Small intestine (tissue), 7 donors: Measurements from ENCODE around the gene PYY. TPM values are rescaled to one million over a fixed set of nuclear protein-coding genes. Genes with fewer than 3 reads are reported as not detected.
"Not testable (repeated sequence)": the region's sequence is repeated elsewhere in the genome, so short reads cannot be mapped to it uniquely, and the experiment has no call there.

Experiments used
- DNase-seq, 2 donors: peaks; one replicate each; pipeline versions ENCODE4 v3.0.0 to v3.0.0-alpha.2; 2013
- FAIRE-seq: peaks from 2 replicates; lab custom pipeline; 2012; peaks lifted over from hg19 to GRCh38; lab: Jason Lieb, UNC
- H3K27ac ChIP-seq, 3 donors: one replicate each; pipeline ENCODE4 v1.5.1; 2013; ENCODE audit warnings: low read length in 2 of 3, mild to moderate bottlenecking in 2 of 3, control low read depth in 1 of 3, inconsistent platforms in 1 of 3, low read depth in 1 of 3, moderate library complexity in 1 of 3
- H3K27me3 ChIP-seq, 3 donors: one replicate each; pipeline ENCODE4 v1.6.1; 2013; ENCODE audit warnings: low read length in 3 of 3, inconsistent platforms in 1 of 3; ENCODE audit not compliant: control insufficient read depth in 3 of 3, insufficient read depth in 3 of 3
- H3K36me3 ChIP-seq, 3 donors: one replicate each; pipeline ENCODE4 v1.6.1; 2013; ENCODE audit warnings: low read length in 3 of 3, inconsistent platforms in 1 of 3, low read depth in 1 of 3, mild to moderate bottlenecking in 1 of 3, moderate library complexity in 1 of 3; ENCODE audit not compliant: control insufficient read depth in 3 of 3, insufficient read depth in 2 of 3
- H3K4me1 ChIP-seq, 3 donors: one replicate each; pipeline ENCODE4 v1.6.1; 2013; ENCODE audit warnings: low read length in 2 of 3, inconsistent platforms in 1 of 3, low read depth in 1 of 3, mild to moderate bottlenecking in 1 of 3, moderate library complexity in 1 of 3; ENCODE audit not compliant: control insufficient read depth in 3 of 3, insufficient read depth in 2 of 3
- H3K4me3 ChIP-seq, 3 donors: one replicate each; pipeline ENCODE4 v1.5.1; 2013; ENCODE audit warnings: low read length in 3 of 3, control low read depth in 1 of 3, inconsistent platforms in 1 of 3, low read depth in 1 of 3, mild to moderate bottlenecking in 1 of 3, moderate library complexity in 1 of 3
- H3K9me3 ChIP-seq, 2 donors: one replicate each; pipeline ENCODE4 v1.6.1; 2013; ENCODE audit warnings: low read depth in 1 of 2, low read length in 1 of 2; ENCODE audit not compliant: control insufficient read depth in 2 of 2, insufficient read depth in 1 of 2
- WGBS, 3 donors: extraction: QIAGEN DNeasy Blood & Tissue Kit; methylation state at CpG; one replicate each; pipeline ENCODE4 v1.1.7; 2013; 5-methylcytosine and 5-hydroxymethylcytosine counted together
- polyA plus RNA-seq, 4 donors: library from polyadenylated mRNA; stranded (reverse) in 3 of 4; unstranded in 1 of 4; fragments of 200-250 nt in 3 of 4; fragments of 120-200 nt in 1 of 4; gene quantifications; one replicate each; pipeline versions ENCODE4 v1.2.1 to v1.2.3, GENCODE V29; 2013
- donor health status: healthy with polysubstance abuse.
- donor health status: control.
- donor health status: control.
- donor health status: Bipolar disorder and iron deficiency.
- donor health status: healthy.

The PYY gene
- polyA plus RNA-seq, 4 donors: 1.8 to 192 (median 10.5) TPM; not detected in 1

GRCh38 chr17:43961954-43962353 is 8.2 kb upstream of the PYY start:
- no peaks in the 10 kb centered on the region for H3K9me3 ChIP-seq
- FAIRE-seq (no peak), DNase-seq (no peak)
- no peaks in the 10 kb centered on the region for H3K4me1 ChIP-seq
- no peak overlapping the region for H3K4me3 ChIP-seq
- no peaks in the 10 kb centered on the region for H3K36me3 ChIP-seq
- no peak overlapping the region for H3K27ac ChIP-seq
- WGBS, 3 donors: 71 to 83% (median 72%) methylated on average over 2 of the region's 2 CpGs
- peaks cover 0 to 9% (median 3%) of the 10 kb centered on the region in 3 donors for H3K27me3 ChIP-seq

- H3K9me3 ChIP-seq, H3K4me1 ChIP-seq, H3K27ac ChIP-seq, FAIRE-seq, H3K36me3 ChIP-seq, H3K4me3 ChIP-seq, DNase-seq, H3K27me3 ChIP-seq: not testable (repeated sequence)
- 91 to 93% (median 92%) methylated on average over 6 of the region's 6 CpGs for WGBS, 3 donors
These were observed 7.6 kb upstream of the PYY start for GRCh38 chr17:43961292-43961691.

- FAIRE-seq (no peak), DNase-seq (no peak)
- Histone ChIP-seq H3K36me3 (no peaks in the 10 kb centered on the region), H3K9me3 (no peaks in the 10 kb centered on the region), H3K4me1 (no peaks in the 10 kb centered on the region), H3K27ac (no peak overlapping the region), H3K4me3 (no peak overlapping the region), H3K27me3 (peaks cover 2 to 26% (median 9%) of the 10 kb centered on the region in 3 donors)
- WGBS, 3 donors: 42 to 63% (median 55%) methylated on average over 2 of the region's 2 CpGs
These were observed 5.1 kb upstream of the PYY start for GRCh38 chr17:43958748-43959352.

- no peak overlapping the region for H3K4me3 ChIP-seq
- no peaks in the 10 kb centered on the region for H3K36me3 ChIP-seq
- FAIRE-seq: no peak
- H3K27ac ChIP-seq: no peak overlapping the region
- peaks cover 0 to 9% (median 0%) of the 10 kb centered on the region in 3 donors for H3K4me1 ChIP-seq
- 75 to 86% (median 82%) methylated on average over 8 of the region's 8 CpGs for WGBS, 3 donors
- H3K9me3 ChIP-seq: no peaks in the 10 kb centered on the region
- DNase-seq: no peak
- peaks cover 9 to 47% (median 21%) of the 10 kb centered on the region in 3 donors for H3K27me3 ChIP-seq
These were observed 2.5 kb upstream of the PYY start for GRCh38 chr17:43956222-43956621.

- DNase-seq (peak in 1 of 2 donors; percentile 30), FAIRE-seq (no peak)
- 6 to 15% (median 11%) methylated on average over 63 to 82 of the region's 82 CpGs for WGBS, 3 donors
- no peak overlapping the region for H3K27ac ChIP-seq
- peaks cover 9 to 65% (median 28%) of the 10 kb centered on the region in 3 donors for H3K27me3 ChIP-seq
- H3K9me3 ChIP-seq: no peaks in the 10 kb centered on the region
- H3K4me1 ChIP-seq: peaks cover 0 to 9% (median 0%) of the 10 kb centered on the region in 3 donors
- H3K4me3 ChIP-seq: peak overlapping the region in 1 of 3 donors; percentile 10
- no peaks in the 10 kb centered on the region for H3K36me3 ChIP-seq
These were observed 745 bp downstream of the PYY start for GRCh38 chr17:43952724-43953666.

GRCh38 chr17:43952351-43952723 is 1.4 kb downstream of the PYY start:
- no peak overlapping the region for H3K27ac ChIP-seq
- peaks cover 0 to 9% (median 0%) of the 10 kb centered on the region in 3 donors for H3K4me1 ChIP-seq
- H3K36me3 ChIP-seq: no peaks in the 10 kb centered on the region
- DNase-seq (peak in 1 of 2 donors; percentile 22), FAIRE-seq (no peak)
- H3K4me3 ChIP-seq: no peak overlapping the region
- 7 to 27% (median 16%) methylated on average over 13 to 19 of the region's 19 CpGs for WGBS, 3 donors
- no peaks in the 10 kb centered on the region for H3K9me3 ChIP-seq
- H3K27me3 ChIP-seq: peaks cover 9 to 65% (median 28%) of the 10 kb centered on the region in 3 donors

GRCh38 chr17:43951750-43952149 is 2.0 kb downstream of the PYY start:
- Histone ChIP-seq H3K9me3 (no peaks in the 10 kb centered on the region), H3K27me3 (peaks cover 9 to 65% (median 28%) of the 10 kb centered on the region in 3 donors), H3K4me3 (no peak overlapping the region), H3K27ac (no peak overlapping the region), H3K36me3 (no peaks in the 10 kb centered on the region), H3K4me1 (peaks cover 0 to 9% (median 0%) of the 10 kb centered on the region in 3 donors)
- DNase-seq (no peak), FAIRE-seq (no peak)
- 51 to 74% (median 66%) methylated on average over 4 of the region's 4 CpGs for WGBS, 3 donors

DNA sequence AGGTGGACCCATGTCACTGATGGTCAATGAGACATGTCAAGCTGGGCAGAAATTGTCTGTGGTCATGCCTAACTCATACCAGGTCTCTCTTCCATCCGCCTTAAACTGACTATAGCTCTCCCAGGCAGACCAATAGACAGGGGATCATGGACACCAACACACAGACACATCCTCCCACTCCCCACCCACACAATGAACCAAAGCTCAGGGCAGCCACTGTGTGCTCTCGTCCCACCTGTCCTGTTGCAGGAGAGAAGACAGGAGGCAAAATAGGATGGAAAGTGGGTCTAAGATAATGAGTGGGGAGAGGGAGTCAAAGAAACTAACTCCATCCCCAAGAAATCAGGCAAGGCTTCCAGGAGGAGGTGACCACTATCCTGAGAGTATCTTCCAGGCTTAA is 3.2 kb downstream of the PYY start:
- no peak for DNase-seq
- no peak for FAIRE-seq

More for the DNA sequence above, 3.2 kb downstream of the PYY start:
- Histone ChIP-seq H3K27ac (no peak overlapping the region), H3K27me3 (peaks cover 9 to 63% (median 25%) of the 10 kb centered on the region in 3 donors), H3K4me1 (peaks cover 0 to 9% (median 0%) of the 10 kb centered on the region in 3 donors), H3K36me3 (no peaks in the 10 kb centered on the region), H3K9me3 (no peaks in the 10 kb centered on the region), H3K4me3 (no peak overlapping the region)
- WGBS, 3 donors: 77 to 89% (median 88%) methylated on average over 2 of the region's 2 CpGs
